IgD-negative memory B cell (primary cell): ENCODE measurements around the gene MYOCD. TPM values are rescaled to one million over a fixed set of nuclear protein-coding genes. Genes with fewer than 3 reads are reported as not detected.
A peak's percentile ranks its signal among the peaks of the same experiment; 100 is the strongest.

Experiments used
- H3K27ac Mint-ChIP-seq, 3 donors: one replicate each; pipeline ENCODE4 v1.8.0; 2020 to 2022; ENCODE audit warnings: mild to moderate bottlenecking in 3 of 3, mixed read lengths in 3 of 3, moderate library complexity in 1 of 3
- H3K27me3 Mint-ChIP-seq: one replicate; pipeline ENCODE4 v1.8.0; 2021; ENCODE audit warnings: mixed read lengths
- H3K36me3 Mint-ChIP-seq: one replicate; pipeline ENCODE4 v1.8.0; 2020; ENCODE audit warnings: mild to moderate bottlenecking, mixed read lengths
- H3K4me1 Mint-ChIP-seq, 3 donors: one replicate each; pipeline ENCODE4 v1.8.0; 2020 to 2022; ENCODE audit warnings: mixed read lengths in 3 of 3, mild to moderate bottlenecking in 1 of 3
- H3K4me3 Mint-ChIP-seq, 4 donors: one replicate each; pipeline ENCODE4 v1.8.0; 2020 to 2022; ENCODE audit warnings: mild to moderate bottlenecking in 4 of 4, mixed read lengths in 4 of 4, moderate library complexity in 3 of 4
- H3K9me3 Mint-ChIP-seq, 3 donors: one replicate each; pipeline ENCODE4 v1.8.0; 2020 to 2021; ENCODE audit warnings: mixed read lengths in 3 of 3, mild to moderate bottlenecking in 1 of 3
- polyA plus RNA-seq: library from polyadenylated mRNA; unstranded; fragments of 300-500 nt; fragmentation: Illumina TruSeq; gene quantifications from one replicate; pipeline ENCODE4 v1.2.3, GENCODE V29; 2021

MYOCD gene
- polyA plus RNA-seq, 1 donor from 2014 or later: not detected

GRCh38 chr17:12712941-12713340 lies 47.3 kb downstream of the MYOCD start:
- no peaks in the 10 kb centered on the region for H3K9me3 Mint-ChIP-seq
- H3K36me3 Mint-ChIP-seq: peaks cover 2% of the 10 kb centered on the region
- H3K4me3 Mint-ChIP-seq: no peak overlapping the region
- peaks cover 6% of the 10 kb centered on the region for H3K27me3 Mint-ChIP-seq
- H3K4me1 Mint-ChIP-seq: no peaks in the 10 kb centered on the region
- H3K27ac Mint-ChIP-seq: no peak overlapping the region

GRCh38 chr17:12719948-12720347 lies 54.3 kb downstream of the MYOCD start:
- peaks cover 0 to 1% (median 1%) of the 10 kb centered on the region in 3 donors for H3K9me3 Mint-ChIP-seq
- H3K27ac Mint-ChIP-seq: no peak overlapping the region
- H3K36me3 Mint-ChIP-seq: no peaks in the 10 kb centered on the region
- no peaks in the 10 kb centered on the region for H3K4me1 Mint-ChIP-seq
- no peak overlapping the region for H3K4me3 Mint-ChIP-seq
- H3K27me3 Mint-ChIP-seq: no peaks in the 10 kb centered on the region

- Mint-ChIP-seq H3K36me3 (no peaks in the 10 kb centered on the region), H3K27ac (peak overlapping the region in 1 of 3 donors; percentile 8), H3K27me3 (no peaks in the 10 kb centered on the region), H3K4me3 (no peak overlapping the region), H3K4me1 (no peaks in the 10 kb centered on the region), H3K9me3 (peaks cover 0 to 1% (median 1%) of the 10 kb centered on the region in 3 donors)
Measured at GRCh38 chr17:12721581-12721980, 55.9 kb downstream of the MYOCD start.

- Mint-ChIP-seq H3K36me3 (no peaks in the 10 kb centered on the region), H3K4me3 (no peak overlapping the region), H3K9me3 (peaks cover 0 to 1% (median 1%) of the 10 kb centered on the region in 3 donors), H3K27me3 (no peaks in the 10 kb centered on the region), H3K4me1 (no peaks in the 10 kb centered on the region), H3K27ac (no peak overlapping the region)
Measured at GRCh38 chr17:12722282-12722681, 56.6 kb downstream of the MYOCD start.

GRCh38 chr17:12726131-12726530 lies 60.4 kb downstream of the MYOCD start:
- peaks cover 2% of the 10 kb centered on the region for H3K36me3 Mint-ChIP-seq
- H3K4me1 Mint-ChIP-seq: no peaks in the 10 kb centered on the region
- H3K27me3 Mint-ChIP-seq: peaks cover 1% of the 10 kb centered on the region
- no peak overlapping the region for H3K27ac Mint-ChIP-seq
- peaks cover 0 to 1% (median 0%) of the 10 kb centered on the region in 3 donors for H3K9me3 Mint-ChIP-seq
- H3K4me3 Mint-ChIP-seq: no peak overlapping the region

GRCh38 chr17:12727076-12727760 lies 61.5 kb downstream of the MYOCD start:
- Mint-ChIP-seq H3K27me3 (peaks cover 1% of the 10 kb centered on the region), H3K4me1 (no peaks in the 10 kb centered on the region), H3K36me3 (peaks cover 2% of the 10 kb centered on the region), H3K27ac (no peak overlapping the region), H3K4me3 (no peak overlapping the region), H3K9me3 (no peaks in the 10 kb centered on the region)

- H3K9me3 Mint-ChIP-seq: no peaks in the 10 kb centered on the region
- peaks cover 1% of the 10 kb centered on the region for H3K27me3 Mint-ChIP-seq
- peaks cover 2% of the 10 kb centered on the region for H3K36me3 Mint-ChIP-seq
- H3K4me1 Mint-ChIP-seq: no peaks in the 10 kb centered on the region
- H3K4me3 Mint-ChIP-seq: no peak overlapping the region
- no peak overlapping the region for H3K27ac Mint-ChIP-seq
Measured at GRCh38 chr17:12727881-12728280, 62.2 kb downstream of the MYOCD start.

GRCh38 chr17:12729086-12729485 lies 63.4 kb downstream of the MYOCD start:
- Mint-ChIP-seq H3K27me3 (peaks cover 1% of the 10 kb centered on the region), H3K9me3 (peaks cover 0 to 2% (median 0%) of the 10 kb centered on the region in 3 donors), H3K27ac (peak overlapping the region in 1 of 3 donors; percentile 17), H3K36me3 (peaks cover 2% of the 10 kb centered on the region), H3K4me1 (no peaks in the 10 kb centered on the region), H3K4me3 (no peak overlapping the region)

GRCh38 chr17:12730421-12730820 lies 64.7 kb downstream of the MYOCD start:
- H3K27ac Mint-ChIP-seq: no peak overlapping the region
- peaks cover 0 to 2% (median 0%) of the 10 kb centered on the region in 3 donors for H3K9me3 Mint-ChIP-seq
- peaks cover 1% of the 10 kb centered on the region for H3K27me3 Mint-ChIP-seq
- H3K4me1 Mint-ChIP-seq: no peaks in the 10 kb centered on the region
- no peak overlapping the region for H3K4me3 Mint-ChIP-seq
- peaks cover 2% of the 10 kb centered on the region for H3K36me3 Mint-ChIP-seq

- Mint-ChIP-seq H3K27me3 (peaks cover 1% of the 10 kb centered on the region), H3K36me3 (peaks cover 2% of the 10 kb centered on the region), H3K4me3 (no peak overlapping the region), H3K4me1 (no peaks in the 10 kb centered on the region), H3K9me3 (peaks cover 0 to 2% (median 0%) of the 10 kb centered on the region in 3 donors), H3K27ac (no peak overlapping the region)
Measured at GRCh38 chr17:12730931-12731521, 65.3 kb downstream of the MYOCD start.

GRCh38 chr17:12731839-12732238 lies 66.1 kb downstream of the MYOCD start:
- Mint-ChIP-seq H3K36me3 (peaks cover 2% of the 10 kb centered on the region), H3K4me1 (no peaks in the 10 kb centered on the region), H3K9me3 (peaks cover 0 to 2% (median 0%) of the 10 kb centered on the region in 3 donors), H3K27me3 (peaks cover 1% of the 10 kb centered on the region), H3K27ac (no peak overlapping the region), H3K4me3 (no peak overlapping the region)

GRCh38 chr17:12732366-12732765 lies 66.7 kb downstream of the MYOCD start:
- no peak overlapping the region for H3K27ac Mint-ChIP-seq
- peaks cover 2% of the 10 kb centered on the region for H3K36me3 Mint-ChIP-seq
- H3K9me3 Mint-ChIP-seq: peaks cover 0 to 2% (median 0%) of the 10 kb centered on the region in 3 donors
- H3K4me1 Mint-ChIP-seq: no peaks in the 10 kb centered on the region
- H3K27me3 Mint-ChIP-seq: peaks cover 1% of the 10 kb centered on the region
- H3K4me3 Mint-ChIP-seq: no peak overlapping the region

- H3K9me3 Mint-ChIP-seq: peaks cover 0 to 2% (median 0%) of the 10 kb centered on the region in 3 donors
- no peaks in the 10 kb centered on the region for H3K27me3 Mint-ChIP-seq
- H3K4me3 Mint-ChIP-seq: no peak overlapping the region
- peaks cover 2% of the 10 kb centered on the region for H3K36me3 Mint-ChIP-seq
- H3K27ac Mint-ChIP-seq: no peak overlapping the region
- no peaks in the 10 kb centered on the region for H3K4me1 Mint-ChIP-seq
Measured at GRCh38 chr17:12734926-12735325, 69.2 kb downstream of the MYOCD start.

- Mint-ChIP-seq H3K27me3 (no peaks in the 10 kb centered on the region), H3K36me3 (peaks cover 2% of the 10 kb centered on the region), H3K4me3 (no peak overlapping the region), H3K9me3 (peaks cover 0 to 2% (median 0%) of the 10 kb centered on the region in 3 donors), H3K4me1 (no peaks in the 10 kb centered on the region), H3K27ac (no peak overlapping the region)
Measured at GRCh38 chr17:12735517-12735916, 69.8 kb downstream of the MYOCD start.

- Mint-ChIP-seq H3K27ac (no peak overlapping the region), H3K27me3 (no peaks in the 10 kb centered on the region), H3K9me3 (peaks cover 0 to 2% (median 0%) of the 10 kb centered on the region in 3 donors), H3K36me3 (no peaks in the 10 kb centered on the region), H3K4me1 (no peaks in the 10 kb centered on the region), H3K4me3 (no peak overlapping the region)
Measured at GRCh38 chr17:12736526-12736925, 70.8 kb downstream of the MYOCD start.
